ENCODE results near the gene ADAM8. TPM values are rescaled to one million over a fixed set of nuclear protein-coding genes. Genes with fewer than 3 reads are reported as not detected.

Gene ADAM8
- total and polyA plus RNA-seq, 10 of the 15 experiments (the other 5 are each of a cell fraction or from before 2014, with no cell fraction given), result 0.37 to 92.7 (median 21.7) TPM

DNA sequence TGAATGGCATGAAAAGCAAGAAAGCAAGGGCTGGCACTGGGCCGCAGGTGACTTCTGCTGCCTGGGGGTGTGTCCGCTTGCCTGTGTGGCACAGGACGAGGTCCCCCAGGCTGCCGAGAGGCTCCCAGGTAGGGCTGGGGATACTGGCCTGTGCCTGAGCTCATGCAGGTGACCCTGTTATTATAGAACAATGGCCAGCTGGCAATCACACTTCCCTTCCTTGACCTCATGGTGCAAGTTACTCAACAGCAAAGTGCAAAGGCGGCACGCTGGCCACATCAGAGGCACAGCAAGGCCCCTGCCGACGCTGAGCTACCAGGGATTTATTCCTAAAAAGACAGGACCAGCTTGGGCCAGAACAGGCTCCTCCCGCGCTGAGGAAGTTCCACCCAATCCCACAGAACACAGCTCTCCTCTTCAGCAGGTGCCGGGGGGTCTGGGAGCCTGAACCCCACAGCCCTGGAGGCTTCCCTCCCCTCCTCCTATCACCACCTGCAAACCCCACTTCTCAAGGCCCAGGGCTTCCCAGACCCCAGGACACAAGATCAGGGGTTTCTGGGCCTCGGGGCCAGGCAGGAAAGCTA is 1.4 kb upstream of the ADAM8 start (continued):
- TF ChIP-seq HDGF (IDR thresholded peaks at IDR 0.05) (no peak), HDAC6 (IDR thresholded peaks at IDR 0.05; ENCODE audit: unreplicated experiment) (no peak), FOXK2 (IDR thresholded peaks at IDR 0.05) (no peak), TCF7 (IDR thresholded peaks at IDR 0.05; ENCODE audit: borderline replicate concordance) (no peak), IRF4 (IDR thresholded peaks at IDR 0.05; ENCODE audit: low read depth, low read length) (no peak), BACH1 (IDR thresholded peaks at IDR 0.05; ENCODE audit: borderline replicate concordance) (no peak), RAD51 (IDR thresholded peaks at IDR 0.05) (no peak), PAX8 (IDR thresholded peaks at IDR 0.05) (no peak), CHD2 (IDR thresholded peaks at IDR 0.05; ENCODE audit: borderline replicate concordance, low read depth, low read length) (no peak), NR2F1 (conservative IDR thresholded peaks at IDR 0.05) (no peak), NFYA (IDR thresholded peaks at IDR 0.05; ENCODE audit: borderline replicate concordance, low read depth, low read length) (no peak), YY1 (IDR thresholded peaks at IDR 0.05; ENCODE audit: low read depth, low read length) (no peak), SUZ12 (IDR thresholded peaks at IDR 0.05; ENCODE audit: unreplicated experiment) (no peak), TAF1 (IDR thresholded peaks at IDR 0.05; ENCODE audit: borderline replicate concordance, low read depth, low read length) (no peak), POLR2AphosphoS5 (IDR thresholded peaks at IDR 0.05; ENCODE audit: low read length) (0 out of 2 replicates have a peak, but pooled peaks have one; percentile 19)
- TF ChIP-seq, protein P1, sequence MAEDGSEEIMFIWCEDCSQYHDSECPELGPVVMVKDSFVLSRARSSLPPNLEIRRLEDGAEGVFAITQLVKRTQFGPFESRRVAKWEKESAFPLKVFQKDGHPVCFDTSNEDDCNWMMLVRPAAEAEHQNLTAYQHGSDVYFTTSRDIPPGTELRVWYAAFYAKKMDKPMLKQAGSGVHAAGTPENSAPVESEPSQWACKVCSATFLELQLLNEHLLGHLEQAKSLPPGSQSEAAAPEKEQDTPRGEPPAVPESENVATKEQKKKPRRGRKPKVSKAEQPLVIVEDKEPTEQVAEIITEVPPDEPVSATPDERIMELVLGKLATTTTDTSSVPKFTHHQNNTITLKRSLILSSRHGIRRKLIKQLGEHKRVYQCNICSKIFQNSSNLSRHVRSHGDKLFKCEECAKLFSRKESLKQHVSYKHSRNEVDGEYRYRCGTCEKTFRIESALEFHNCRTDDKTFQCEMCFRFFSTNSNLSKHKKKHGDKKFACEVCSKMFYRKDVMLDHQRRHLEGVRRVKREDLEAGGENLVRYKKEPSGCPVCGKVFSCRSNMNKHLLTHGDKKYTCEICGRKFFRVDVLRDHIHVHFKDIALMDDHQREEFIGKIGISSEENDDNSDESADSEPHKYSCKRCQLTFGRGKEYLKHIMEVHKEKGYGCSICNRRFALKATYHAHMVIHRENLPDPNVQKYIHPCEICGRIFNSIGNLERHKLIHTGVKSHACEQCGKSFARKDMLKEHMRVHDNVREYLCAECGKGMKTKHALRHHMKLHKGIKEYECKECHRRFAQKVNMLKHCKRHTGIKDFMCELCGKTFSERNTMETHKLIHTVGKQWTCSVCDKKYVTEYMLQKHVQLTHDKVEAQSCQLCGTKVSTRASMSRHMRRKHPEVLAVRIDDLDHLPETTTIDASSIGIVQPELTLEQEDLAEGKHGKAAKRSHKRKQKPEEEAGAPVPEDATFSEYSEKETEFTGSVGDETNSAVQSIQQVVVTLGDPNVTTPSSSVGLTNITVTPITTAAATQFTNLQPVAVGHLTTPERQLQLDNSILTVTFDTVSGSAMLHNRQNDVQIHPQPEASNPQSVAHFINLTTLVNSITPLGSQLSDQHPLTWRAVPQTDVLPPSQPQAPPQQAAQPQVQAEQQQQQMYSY (CRISPR knock-in tag; IDR thresholded peaks at IDR 0.05), result no peak
- TF ChIP-seq, protein P2, sequence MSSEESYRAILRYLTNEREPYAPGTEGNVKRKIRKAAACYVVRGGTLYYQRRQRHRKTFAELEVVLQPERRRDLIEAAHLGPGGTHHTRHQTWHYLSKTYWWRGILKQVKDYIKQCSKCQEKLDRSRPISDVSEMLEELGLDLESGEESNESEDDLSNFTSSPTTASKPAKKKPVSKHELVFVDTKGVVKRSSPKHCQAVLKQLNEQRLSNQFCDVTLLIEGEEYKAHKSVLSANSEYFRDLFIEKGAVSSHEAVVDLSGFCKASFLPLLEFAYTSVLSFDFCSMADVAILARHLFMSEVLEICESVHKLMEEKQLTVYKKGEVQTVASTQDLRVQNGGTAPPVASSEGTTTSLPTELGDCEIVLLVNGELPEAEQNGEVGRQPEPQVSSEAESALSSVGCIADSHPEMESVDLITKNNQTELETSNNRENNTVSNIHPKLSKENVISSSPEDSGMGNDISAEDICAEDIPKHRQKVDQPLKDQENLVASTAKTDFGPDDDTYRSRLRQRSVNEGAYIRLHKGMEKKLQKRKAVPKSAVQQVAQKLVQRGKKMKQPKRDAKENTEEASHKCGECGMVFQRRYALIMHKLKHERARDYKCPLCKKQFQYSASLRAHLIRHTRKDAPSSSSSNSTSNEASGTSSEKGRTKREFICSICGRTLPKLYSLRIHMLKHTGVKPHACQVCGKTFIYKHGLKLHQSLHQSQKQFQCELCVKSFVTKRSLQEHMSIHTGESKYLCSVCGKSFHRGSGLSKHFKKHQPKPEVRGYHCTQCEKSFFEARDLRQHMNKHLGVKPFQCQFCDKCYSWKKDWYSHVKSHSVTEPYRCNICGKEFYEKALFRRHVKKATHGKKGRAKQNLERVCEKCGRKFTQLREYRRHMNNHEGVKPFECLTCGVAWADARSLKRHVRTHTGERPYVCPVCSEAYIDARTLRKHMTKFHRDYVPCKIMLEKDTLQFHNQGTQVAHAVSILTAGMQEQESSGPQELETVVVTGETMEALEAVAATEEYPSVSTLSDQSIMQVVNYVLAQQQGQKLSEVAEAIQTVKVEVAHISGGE (CRISPR knock-in tag; IDR thresholded peaks at IDR 0.05), result no peak
- TF ChIP-seq, protein P3, sequence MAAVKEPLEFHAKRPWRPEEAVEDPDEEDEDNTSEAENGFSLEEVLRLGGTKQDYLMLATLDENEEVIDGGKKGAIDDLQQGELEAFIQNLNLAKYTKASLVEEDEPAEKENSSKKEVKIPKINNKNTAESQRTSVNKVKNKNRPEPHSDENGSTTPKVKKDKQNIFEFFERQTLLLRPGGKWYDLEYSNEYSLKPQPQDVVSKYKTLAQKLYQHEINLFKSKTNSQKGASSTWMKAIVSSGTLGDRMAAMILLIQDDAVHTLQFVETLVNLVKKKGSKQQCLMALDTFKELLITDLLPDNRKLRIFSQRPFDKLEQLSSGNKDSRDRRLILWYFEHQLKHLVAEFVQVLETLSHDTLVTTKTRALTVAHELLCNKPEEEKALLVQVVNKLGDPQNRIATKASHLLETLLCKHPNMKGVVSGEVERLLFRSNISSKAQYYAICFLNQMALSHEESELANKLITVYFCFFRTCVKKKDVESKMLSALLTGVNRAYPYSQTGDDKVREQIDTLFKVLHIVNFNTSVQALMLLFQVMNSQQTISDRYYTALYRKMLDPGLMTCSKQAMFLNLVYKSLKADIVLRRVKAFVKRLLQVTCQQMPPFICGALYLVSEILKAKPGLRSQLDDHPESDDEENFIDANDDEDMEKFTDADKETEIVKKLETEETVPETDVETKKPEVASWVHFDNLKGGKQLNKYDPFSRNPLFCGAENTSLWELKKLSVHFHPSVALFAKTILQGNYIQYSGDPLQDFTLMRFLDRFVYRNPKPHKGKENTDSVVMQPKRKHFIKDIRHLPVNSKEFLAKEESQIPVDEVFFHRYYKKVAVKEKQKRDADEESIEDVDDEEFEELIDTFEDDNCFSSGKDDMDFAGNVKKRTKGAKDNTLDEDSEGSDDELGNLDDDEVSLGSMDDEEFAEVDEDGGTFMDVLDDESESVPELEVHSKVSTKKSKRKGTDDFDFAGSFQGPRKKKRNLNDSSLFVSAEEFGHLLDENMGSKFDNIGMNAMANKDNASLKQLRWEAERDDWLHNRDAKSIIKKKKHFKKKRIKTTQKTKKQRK (IDR thresholded peaks at IDR 0.05; ENCODE audit: low read depth, low read length), result no peak
